GM18870 (cell line): Measurements from ENCODE around the gene NELFCD.
"Not testable (repeated sequence)": the region's sequence is repeated elsewhere in the genome, so short reads cannot be mapped to it uniquely, and the experiment has no call there.

ENCODE experiments used
- ATAC-seq: cut with Tn5 transposase; IDR thresholded peaks from one replicate; pipeline ENCODE4 v1.9.1; 2021; ENCODE audit warnings: moderate library complexity; ENCODE audit not compliant: unreplicated experiment

The NELFCD gene

GRCh38 chr20:59023616-59024015, 42.6 kb downstream of the NELFCD start:
- no peak for ATAC-seq

GRCh38 chr20:59024111-59024530, 43.1 kb downstream of the NELFCD start:
- ATAC-seq = no peak

GRCh38 chr20:59025086-59025485, 44.0 kb downstream of the NELFCD start:
- ATAC-seq = no peak

GRCh38 chr20:59025511-59025910, 44.5 kb downstream of the NELFCD start:
- no peak for ATAC-seq

- ATAC-seq = no peak
These were observed 46.1 kb downstream of the NELFCD start for GRCh38 chr20:59026904-59027740.

GRCh38 chr20:59027741-59028320, 46.8 kb downstream of the NELFCD start:
- no peak for ATAC-seq

GRCh38 chr20:59028812-59029211, 47.8 kb downstream of the NELFCD start:
- no peak for ATAC-seq

- no peak for ATAC-seq
These were observed 50.0 kb downstream of the NELFCD start for GRCh38 chr20:59030911-59031563.

- ATAC-seq = no peak
These were observed 50.5 kb downstream of the NELFCD start for GRCh38 chr20:59031564-59032022.

- ATAC-seq = peak; percentile 74
These were observed 51.1 kb downstream of the NELFCD start, which contains the start of gene ATP5F1E for GRCh38 chr20:59032023-59032712. Gene ATP5F1E (minus strand): TSS chr20:59032335. CDS start chr20:59032251, 84 bp downstream.

- ATAC-seq = peak; percentile 41
These were observed 51.6 kb downstream of the NELFCD start for GRCh38 chr20:59032713-59033059.

- ATAC-seq = no peak
These were observed 52.0 kb downstream of the NELFCD start for GRCh38 chr20:59033093-59033492.

GRCh38 chr20:59033616-59034165, 52.6 kb downstream of the NELFCD start:
- no peak for ATAC-seq

GRCh38 chr20:59035381-59035780, 54.3 kb downstream of the NELFCD start:
- no peak for ATAC-seq

- no peak for ATAC-seq
These were observed 56.3 kb downstream of the NELFCD start for GRCh38 chr20:59037386-59037785.

- ATAC-seq = no peak
These were observed 58.2 kb downstream of the NELFCD start for GRCh38 chr20:59039233-59039632.

GRCh38 chr20:59040667-59041066, 59.6 kb downstream of the NELFCD start:
- no peak for ATAC-seq

- ATAC-seq = not testable (repeated sequence)
These were observed 60.4 kb downstream of the NELFCD start for GRCh38 chr20:59041487-59041886.

- ATAC-seq = peak; percentile 29
These were observed 61.2 kb downstream of the NELFCD start, which contains the start of gene PRELID3B for GRCh38 chr20:59042151-59042795. Gene PRELID3B (minus strand): TSS chr20:59042786. CDS start chr20:59042730, 56 bp downstream.
